Erythroblast (primary cell): ENCODE measurements around the gene CLDN10.

Source experiments
- GATA1 ChIP-seq: IDR thresholded peaks from 2 replicates; pipeline ENCODE4 v1.6.1; 2011; ENCODE audit warnings: low read depth, mild to moderate bottlenecking, control low read depth, low read length, moderate library complexity
- POLR2A ChIP-seq: IDR thresholded peaks from 2 replicates; pipeline ENCODE4 v1.6.1; 2011; ENCODE audit warnings: mild to moderate bottlenecking, low read length

DNA sequence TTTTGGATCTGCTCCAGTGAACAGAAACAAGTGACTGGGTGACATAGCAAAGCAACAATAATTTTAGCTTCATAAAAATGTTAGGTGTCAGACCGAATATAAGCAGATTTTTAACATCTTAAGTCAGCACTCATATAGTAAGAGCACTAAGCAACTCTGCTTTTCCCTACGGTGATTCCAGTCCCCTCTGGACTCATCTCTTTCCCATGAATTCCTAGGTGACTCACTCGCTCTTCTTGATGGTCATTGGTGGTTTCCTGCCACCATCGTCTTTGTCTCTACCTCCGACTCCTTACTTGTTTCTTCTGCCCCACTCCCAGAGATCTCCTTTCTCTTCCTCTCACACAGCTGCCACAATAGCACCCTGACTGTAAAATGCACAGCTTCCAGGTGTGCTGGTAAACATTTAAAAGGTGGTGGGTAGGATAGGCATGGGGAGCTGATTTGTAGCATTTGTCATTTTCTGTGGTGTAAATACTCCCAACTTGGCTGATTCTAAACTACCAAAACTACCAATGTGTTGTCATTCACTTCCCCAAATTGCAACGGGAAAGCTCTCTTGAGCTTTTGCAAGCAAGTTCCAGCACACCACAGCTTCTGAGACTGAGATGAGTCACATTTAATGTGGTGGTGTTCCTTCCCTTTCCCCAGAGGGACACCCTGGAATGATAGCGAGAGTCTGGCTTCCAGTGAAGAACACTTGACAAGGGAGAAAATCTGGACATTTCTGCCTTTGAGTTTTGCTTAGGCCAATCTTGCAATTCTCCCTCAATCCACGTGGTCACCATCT is 42.8 kb upstream of the CLDN10 start:
- no peak for TF ChIP-seq POLR2A
- no peak for TF ChIP-seq GATA1
